Measurements from ENCODE around the gene DDX42.

GRCh38 chr17:63841350-63842172, 67.6 kb downstream of the DDX42 start:
- TF ChIP-seq CTCF (IDR thresholded peaks at IDR 0.05; ENCODE audit: poor library complexity) (no peak), EZH2 (IDR thresholded peaks at IDR 0.05; ENCODE audit: borderline replicate concordance) (no peak), EZH2phosphoT487 (IDR thresholded peaks at IDR 0.05; ENCODE audit: low read depth, severe bottlenecking, unreplicated experiment) (no peak)

Data from hepatocyte (in vitro differentiated cells).